ENCODE data around the gene PSMC3IP. TPM values are rescaled to one million over a fixed set of nuclear protein-coding genes. Genes with fewer than 3 reads are reported as not detected.

Gene PSMC3IP
- total RNA-seq, 1 experiment from 2014 or later = 37.4 TPM

DNA sequence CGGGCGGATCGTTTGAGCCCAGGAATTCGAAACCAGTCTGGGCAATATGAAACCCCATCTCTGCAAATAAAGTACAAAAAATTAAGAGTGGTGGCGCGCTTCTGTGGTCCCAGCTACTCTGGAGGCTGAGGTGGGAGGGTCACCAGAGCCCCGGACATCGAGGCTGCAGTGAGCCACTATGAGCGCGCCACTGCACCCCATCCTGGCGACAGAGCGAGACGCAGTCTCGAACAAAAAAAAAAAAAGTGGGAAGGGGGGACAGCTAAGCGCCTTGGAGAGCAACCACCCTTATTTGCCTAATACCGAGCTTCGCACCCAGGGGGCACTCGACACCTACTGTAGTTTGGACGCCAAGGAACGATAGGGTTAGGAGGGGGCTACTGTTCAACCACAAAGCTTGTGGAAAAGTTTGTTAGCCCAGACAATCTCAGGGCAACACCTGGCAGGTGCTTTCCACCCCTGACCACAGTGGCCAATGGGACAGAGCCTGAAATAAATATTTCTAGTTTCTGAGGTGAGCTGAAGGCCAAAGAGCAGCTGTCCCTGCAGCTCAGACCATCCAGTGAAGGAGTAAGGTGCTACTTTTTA is 847 bp upstream of the PSMC3IP start:
- Histone ChIP-seq H3K27ac (ENCODE audit: insufficient read length, low read depth, low read length) (no peak overlapping the region), H2AFZ (ENCODE audit: low read length) (no peak overlapping the region), H4K20me1 (ENCODE audit: control insufficient read depth, insufficient read depth, insufficient read length) (no peaks in the 10 kb centered on the region), H3K4me2 (ENCODE audit: insufficient read depth, insufficient read length, low read length) (peak overlapping the region; percentile 84), H3K18ac (ENCODE audit: insufficient read length, low read depth, low read length) (no peak overlapping the region), H2BK12ac (ENCODE audit: insufficient read length, low read depth, low read length) (no peak overlapping the region), H3K23ac (ENCODE audit: insufficient read length, low read depth, low read length) (no peak overlapping the region), H2AK5ac (ENCODE audit: insufficient read length, low read length) (no peak overlapping the region), H3K27me3 (ENCODE audit: insufficient read depth, low read length) (no peaks in the 10 kb centered on the region; the same call in 1 of the 2 replicates), H2BK20ac (ENCODE audit: low read depth, low read length, poor library complexity, severe bottlenecking) (no peak overlapping the region), H4K8ac (replicated peaks; ENCODE audit: insufficient read length, low read depth, low read length) (no peak overlapping the region), H3K79me2 (ENCODE audit: insufficient read depth, low read length) (no peaks in the 10 kb centered on the region), H4K5ac (ENCODE audit: insufficient read length, low read depth, low read length) (no peak overlapping the region), H3K23me2 (ENCODE audit: insufficient read length, low read depth, low read length, poor library complexity, severe bottlenecking) (peaks cover 3% of the 10 kb centered on the region), H2BK15ac (ENCODE audit: low read depth, low read length) (no peak overlapping the region), H3K9ac (ENCODE audit: extremely low read depth, insufficient read length, low read length) (peak overlapping the region; percentile 68), H3K9me3 (ENCODE audit: control insufficient read depth, low read depth, low read length) (no peaks in the 10 kb centered on the region), H3T11ph (ENCODE audit: low read length) (no peak overlapping the region), H2BK120ac (ENCODE audit: low read depth, low read length, poor library complexity, severe bottlenecking) (no peak overlapping the region), H3K4me1 (ENCODE audit: insufficient read depth, low read length) (no peaks in the 10 kb centered on the region), H3K14ac (ENCODE audit: insufficient read depth, low read length) (no peak overlapping the region), H2BK5ac (ENCODE audit: insufficient read length, low read length) (no peak overlapping the region), H3K79me1 (ENCODE audit: insufficient read depth, low read depth, low read length, poor library complexity, severe bottlenecking) (no peaks in the 10 kb centered on the region), H3K56ac (ENCODE audit: insufficient read length, low read depth, low read length) (no peak overlapping the region), H4K91ac (ENCODE audit: insufficient read length, low read depth, low read length) (no peak overlapping the region), H3K4ac (ENCODE audit: low read depth, low read length) (no peak overlapping the region)
- Mint-ChIP-seq H3K36me3 (ENCODE audit: insufficient read depth in 1 of 3, low read depth in 3 of 3) (peaks cover 20 to 72% (median 55%) of the 10 kb centered on the region in 3 experiments; a peak in 6 of 7 replicates), H3K9me3 (no peaks in the 10 kb centered on the region), H3K27me3 (ENCODE audit: low read depth) (no peaks in the 10 kb centered on the region), H3K4me1 (peaks cover 20 to 21% of the 10 kb centered on the region in 2 experiments), H3K27ac (peak overlapping the region; percentile 98 to 100 (median 99)), H3K4me3 (peak overlapping the region; percentile 97 to 99)
- no CpG with 5 or more reads among the region's 20 CpGs for WGBS (ENCODE audit: extremely low coverage, insufficient read length, low lambda C conversion rate)
- DNase-seq = peak; percentile 95
- peak; percentile 77 for TF ChIP-seq CTCF (conservative IDR thresholded peaks at IDR 0.05)
